ENCODE measurements around the gene SLC52A1.

SLC52A1 gene

GRCh38 chr17:5050278-5050677 is 15.1 kb upstream of the SLC52A1 start:
- TF ChIP-seq ZBTB20 (tag by site-specific recombination; IDR thresholded peaks at IDR 0.05) (no peak), ZNF354C (tag by site-specific recombination; IDR thresholded peaks at IDR 0.05; ENCODE audit: borderline replicate concordance, low read depth) (no peak), ZNF707 (tag by site-specific recombination; IDR thresholded peaks at IDR 0.05) (no peak), ZNF449 (tag by site-specific recombination; IDR thresholded peaks at IDR 0.05) (no peak), ZNF549 (tag by site-specific recombination; IDR thresholded peaks at IDR 0.05) (no peak), ZNF10 (tag by site-specific recombination; IDR thresholded peaks at IDR 0.05) (no peak), ZNF221 (tag by site-specific recombination; IDR thresholded peaks at IDR 0.05; ENCODE audit: borderline replicate concordance) (no peak), ZNF843 (tag by site-specific recombination; IDR thresholded peaks at IDR 0.05) (no peak), ZNF274 (IDR thresholded peaks at IDR 0.05; ENCODE audit: low read length) (no peak), ZNF274 (tag by site-specific recombination; IDR thresholded peaks at IDR 0.05; ENCODE audit: borderline replicate concordance) (no peak), ZNF48 (tag by site-specific recombination; IDR thresholded peaks at IDR 0.05) (no peak), SP2 (tag by site-specific recombination; IDR thresholded peaks at IDR 0.05) (no peak), SETDB1 (IDR thresholded peaks at IDR 0.05; ENCODE audit: insufficient read length, low read length) (no peak), ZNF530 (tag by site-specific recombination; IDR thresholded peaks at IDR 0.05; ENCODE audit: low read depth) (no peak), ZNF121 (tag by site-specific recombination; IDR thresholded peaks at IDR 0.05) (no peak), KLF17 (tag by site-specific recombination; IDR thresholded peaks at IDR 0.05) (no peak), ZBTB7A (tag by site-specific recombination; IDR thresholded peaks at IDR 0.05; ENCODE audit: low read depth) (no peak), ZFP3 (tag by site-specific recombination; IDR thresholded peaks at IDR 0.05; ENCODE audit: low read depth) (no peak)
- H3K4me1 ChIP-seq (ENCODE audit: control insufficient read depth, insufficient read depth, low read length) = no peaks in the 10 kb centered on the region
- H3K36me3 ChIP-seq (ENCODE audit: control insufficient read depth in 2 of 2, insufficient read depth in 1 of 2, low read length in 2 of 2) = no peaks in the 10 kb centered on the region
- POLR2A ChIA-PET = no interaction called here
- H3K27ac ChIP-seq (ENCODE audit: extremely low read depth, low read depth, low read length) = no peak overlapping the region
- no peak overlapping the region for H3K4me3 ChIP-seq (ENCODE audit: low read depth, low read length)
- CTCF ChIA-PET = interaction anchor here (0.6 kb wide), 1 partner anchor 20 kb away, joined by 4 read pairs; no protein-coding TSS in a partner anchor
- no peaks in the 10 kb centered on the region for H3K9me3 ChIP-seq (ENCODE audit: control insufficient read depth, insufficient read depth, low read depth, low read length)

- POLR2A ChIA-PET = no interaction called here
- H3K9me3 ChIP-seq (ENCODE audit: control insufficient read depth, insufficient read depth, low read depth, low read length) = no peaks in the 10 kb centered on the region
- TF ChIP-seq ATF2 (tag by site-specific recombination; IDR thresholded peaks at IDR 0.05; ENCODE audit: low read depth) = no peak
- TF ChIP-seq ZNF660 (tag by site-specific recombination; IDR thresholded peaks at IDR 0.05) = no peak
- TF ChIP-seq ZNF76 (tag by site-specific recombination; IDR thresholded peaks at IDR 0.05; ENCODE audit: borderline replicate concordance, low read depth) = no peak
- no peak for TF ChIP-seq ZNF2 (tag by site-specific recombination; IDR thresholded peaks at IDR 0.05)
- no peak for TF ChIP-seq GLIS1 (tag by site-specific recombination; IDR thresholded peaks at IDR 0.05)
- TF ChIP-seq ZNF221 (tag by site-specific recombination; IDR thresholded peaks at IDR 0.05; ENCODE audit: borderline replicate concordance) = no peak
- no peak for TF ChIP-seq REPIN1 (tag by site-specific recombination; IDR thresholded peaks at IDR 0.05; ENCODE audit: low read depth)
- no peak for TF ChIP-seq ZNF785 (tag by site-specific recombination; IDR thresholded peaks at IDR 0.05)
- TF ChIP-seq ZNF560 (tag by site-specific recombination; IDR thresholded peaks at IDR 0.05; ENCODE audit: borderline replicate concordance) = no peak
- no peak for TF ChIP-seq ZNF629 (tag by site-specific recombination; IDR thresholded peaks at IDR 0.05)
- no peak for TF ChIP-seq ZNF664 (tag by site-specific recombination; IDR thresholded peaks at IDR 0.05)
- no peak for TF ChIP-seq ZNF624 (tag by site-specific recombination; IDR thresholded peaks at IDR 0.05)
- no peak for TF ChIP-seq ZNF174 (tag by site-specific recombination; IDR thresholded peaks at IDR 0.05)
- H3K4me1 ChIP-seq (ENCODE audit: control insufficient read depth, insufficient read depth, low read length) = no peaks in the 10 kb centered on the region
- CTCF ChIA-PET = interaction anchor here (0.6 kb wide), 1 partner anchor 19 kb away, joined by 4 read pairs; no protein-coding TSS in a partner anchor
- no peaks in the 10 kb centered on the region for H3K36me3 ChIP-seq (ENCODE audit: control insufficient read depth in 2 of 2, insufficient read depth in 1 of 2, low read length in 2 of 2)
- H3K27ac ChIP-seq (ENCODE audit: extremely low read depth, low read depth, low read length) = 0 out of 2 replicates have a peak overlapping the region, but pooled peaks have one; percentile 16
- no peak overlapping the region for H3K4me3 ChIP-seq (ENCODE audit: low read depth, low read length)
These were observed 14.2 kb upstream of the SLC52A1 start for GRCh38 chr17:5049314-5049841.

All from HEK293 (cell line).